SK-N-SH (cell line): ENCODE results near the gene PNPLA5. TPM values are rescaled to one million over a fixed set of nuclear protein-coding genes. Genes with fewer than 3 reads are reported as not detected.

ENCODE experiments used
- CTCF ChIA-PET: fragments of 300-600, 350-600 bp; formaldehyde crosslinking; extraction: SDS; loops from one replicate; lab custom pipeline; 2021; lab: Yijun Ruan, JAX
- POLR2A ChIA-PET: fragments of 350-600 bp; sonication (Branson Sonifier 250); formaldehyde crosslinking; extraction: SDS; loops from one replicate; lab custom pipeline; 2020; ENCODE audit warnings: antibody characterized with exemption, inconsistent platforms; lab: Yijun Ruan, JAX
- DNase-seq: peaks from one replicate; pipeline ENCODE4 v3.0.0; 2012
- H2AFZ ChIP-seq: fragments of 200-600 bp; sonication (generic); 2 replicates; pipeline ENCODE4 v1.8.1; 2016; ENCODE audit warnings: antibody characterized with exemption, mild to moderate bottlenecking, low read depth
- H3F3A ChIP-seq: fragments of 200-600 bp; sonication (generic); replicated peaks from 2 replicates; pipeline ENCODE3; 2016; ENCODE audit warnings: antibody characterized with exemption, mild to moderate bottlenecking; ENCODE audit not compliant: insufficient read depth
- H3K27ac ChIP-seq, 2 experiments: fragments of 200-500 bp in 1 of 2; fragments of 200-600 bp in 1 of 2; sonication (Bioruptor generic) in 1 of 2; sonication (generic), shearing (Covaris generic) in 1 of 2; 2 replicates each; pipeline versions ENCODE4 v1.5.1 to v1.6.1; 2014 to 2016; ENCODE audit warnings: low read depth in 2 of 2, inconsistent platforms in 1 of 2, low read length in 1 of 2, mild to moderate bottlenecking in 1 of 2, mixed read lengths in 1 of 2
- H3K27me3 ChIP-seq: fragments of 200-600 bp; sonication (generic), shearing (Covaris generic); 2 replicates; pipeline ENCODE4 v1.6.1; 2016; ENCODE audit warnings: mixed run types; ENCODE audit not compliant: insufficient read depth
- H3K36me3 ChIP-seq, 2 experiments: fragments of 200-500 bp in 1 of 2; fragments of 200-600 bp in 1 of 2; sonication (Bioruptor generic) in 1 of 2; sonication (generic) in 1 of 2; replicated peaks in 1 of 2; 2 replicates each; pipeline versions ENCODE3 to v1.5.1; 2014 to 2016; ENCODE audit warnings: low read length in 1 of 2, mild to moderate bottlenecking in 1 of 2; ENCODE audit not compliant: insufficient read depth in 2 of 2, control insufficient read depth in 1 of 2
- H3K4me1 ChIP-seq, 2 experiments: fragments of 200-500 bp in 1 of 2; fragments of 200-600 bp in 1 of 2; sonication (Bioruptor generic) in 1 of 2; sonication (generic), shearing (Covaris generic) in 1 of 2; 2 replicates each; pipeline versions ENCODE4 v1.5.1 to v1.6.1; 2014 to 2016; ENCODE audit warnings: low read depth in 1 of 2, low read length in 1 of 2, mixed run types in 1 of 2; ENCODE audit not compliant: insufficient read depth in 2 of 2, control insufficient read depth in 1 of 2
- H3K4me2 ChIP-seq: fragments of 200-600 bp; sonication (generic), shearing (Covaris generic); 2 replicates; pipeline ENCODE4 v1.6.1; 2017; ENCODE audit warnings: mixed run types
- H3K4me3 ChIP-seq, 2 experiments: fragments of 200-500 bp in 1 of 2; fragments of 200-600 bp in 1 of 2; sonication (Bioruptor generic) in 1 of 2; sonication (generic), shearing (Covaris generic) in 1 of 2; 2 replicates each; pipeline versions ENCODE4 v1.5.1 to v1.8.1; 2014 to 2016; ENCODE audit warnings: low read depth in 2 of 2, inconsistent platforms in 1 of 2, low read length in 1 of 2, mild to moderate bottlenecking in 1 of 2, mixed read lengths in 1 of 2, moderate library complexity in 1 of 2
- H3K79me2 ChIP-seq: fragments of 200-600 bp; sonication (generic); 2 replicates; pipeline ENCODE4 v1.8.1; 2017; ENCODE audit warnings: mild to moderate bottlenecking; ENCODE audit not compliant: insufficient read depth
- H3K9ac ChIP-seq: fragments of 200-600 bp; sonication (generic); 2 replicates; pipeline ENCODE4 v1.6.1; 2017; ENCODE audit warnings: mixed run types
- H3K9me2 ChIP-seq: fragments of 200-600 bp; sonication (generic); 2 replicates; pipeline ENCODE4 v1.6.1; 2017; ENCODE audit warnings: mixed run types
- H3K9me3 ChIP-seq: fragments of 200-600 bp; sonication (generic); 2 replicates; pipeline ENCODE4 v1.6.1; 2017; ENCODE audit warnings: mixed run types, mild to moderate bottlenecking, moderate library complexity
- H4K20me1 ChIP-seq: fragments of 200-600 bp; sonication (generic); 2 replicates; pipeline ENCODE4 v1.6.1; 2017; ENCODE audit warnings: mild to moderate bottlenecking, mixed run types; ENCODE audit not compliant: insufficient read depth
- CHD2 ChIP-seq: fragments of 150-350 bp; IDR thresholded peaks from 2 replicates; pipeline ENCODE4 v1.6.1; 2018; ENCODE audit warnings: low read length; ENCODE audit not compliant: partially characterized antibody
- EZH2phosphoT487 ChIP-seq: fragments of 200-600 bp; sonication (generic); IDR thresholded peaks from 2 replicates; pipeline ENCODE4 v1.6.1; 2017; ENCODE audit warnings: low read depth, mixed run types, mild to moderate bottlenecking, antibody characterized with exemption, moderate library complexity, borderline replicate concordance
- FOXM1 ChIP-seq: IDR thresholded peaks from 2 replicates; pipeline ENCODE4 v1.4.0; 2012; ENCODE audit warnings: low read depth, mild to moderate bottlenecking
- GATA2 ChIP-seq: sonication (generic); formaldehyde crosslinking; IDR thresholded peaks from 2 replicates; pipeline ENCODE4 v1.5.0; 2020; ENCODE audit warnings: mild to moderate bottlenecking, missing genetic modification reagents
- JUND ChIP-seq: IDR thresholded peaks from 2 replicates; pipeline ENCODE4 v1.4.0; 2012
- NRF1 ChIP-seq: IDR thresholded peaks from 2 replicates; pipeline ENCODE4 v1.6.1; 2012; ENCODE audit warnings: low read depth, mild to moderate bottlenecking, low read length
- POLR2AphosphoS5 ChIP-seq: IDR thresholded peaks from 2 replicates; pipeline ENCODE4 v1.6.1; 2012; ENCODE audit warnings: low read depth, low read length
- RAD21 ChIP-seq: IDR thresholded peaks from 2 replicates; pipeline ENCODE4 v1.6.1; 2012; ENCODE audit warnings: mild to moderate bottlenecking, low read length
- SMC3 ChIP-seq: IDR thresholded peaks from 2 replicates; pipeline ENCODE4 v1.6.1; 2012; ENCODE audit warnings: low read depth, low read length, improper control_type of control experiment
- TAF1 ChIP-seq: IDR thresholded peaks from 2 replicates; pipeline ENCODE4 v1.6.1; 2012; ENCODE audit warnings: low read depth, mild to moderate bottlenecking, low read length, moderate library complexity, borderline replicate concordance
- YY1 ChIP-seq: IDR thresholded peaks from 2 replicates; pipeline ENCODE4 v1.4.0; 2012; ENCODE audit warnings: low read depth, mild to moderate bottlenecking
- WGBS: methylation state at CpG from one replicate; pipeline ENCODE4 v1.1.6; 2017; ENCODE audit warnings: low lambda C conversion rate; 5-methylcytosine and 5-hydroxymethylcytosine counted together
- polyA plus RNA-seq, 3 experiments: library from polyadenylated mRNA; depleted of rRNA; stranded (reverse); fragments of >200 nt; gene quantifications; 2 replicates each; pipeline ENCODE4 v1.2.3, GENCODE V29; 2012
- TF ChIP-seq, protein P1 (sequence below): fragments of 150-350 bp; IDR thresholded peaks from 2 replicates; pipeline ENCODE4 v1.6.1; 2016; ENCODE audit warnings: mild to moderate bottlenecking, low read depth, low read length
- TF ChIP-seq, protein P2 (sequence below): fragments of 200-600 bp; sonication (generic); IDR thresholded peaks from 2 replicates; pipeline ENCODE4 v1.6.1; 2017; ENCODE audit warnings: antibody characterized with exemption, mild to moderate bottlenecking, moderate library complexity
- TF ChIP-seq, protein P3 (sequence below): IDR thresholded peaks from 2 replicates; pipeline ENCODE4 v1.4.0; 2012; ENCODE audit warnings: low read depth, borderline replicate concordance
- TF ChIP-seq, protein P4 (sequence below): IDR thresholded peaks from 2 replicates; pipeline ENCODE4 v1.6.1; 2012; ENCODE audit warnings: mild to moderate bottlenecking, low read depth, low read length, moderate library complexity
- TF ChIP-seq, protein P5 (sequence below): IDR thresholded peaks from 2 replicates; pipeline ENCODE4; 2012
- TF ChIP-seq, protein P6 (sequence below): fragments of 150-350 bp; IDR thresholded peaks from 2 replicates; pipeline ENCODE4 v1.6.1; 2017; ENCODE audit warnings: antibody characterized with exemption, low read length, low read depth, borderline replicate concordance

The PNPLA5 gene
- polyA plus RNA-seq, 1 of the 3 experiments (the other 2 are of a cell fraction) = not detected

DNA sequence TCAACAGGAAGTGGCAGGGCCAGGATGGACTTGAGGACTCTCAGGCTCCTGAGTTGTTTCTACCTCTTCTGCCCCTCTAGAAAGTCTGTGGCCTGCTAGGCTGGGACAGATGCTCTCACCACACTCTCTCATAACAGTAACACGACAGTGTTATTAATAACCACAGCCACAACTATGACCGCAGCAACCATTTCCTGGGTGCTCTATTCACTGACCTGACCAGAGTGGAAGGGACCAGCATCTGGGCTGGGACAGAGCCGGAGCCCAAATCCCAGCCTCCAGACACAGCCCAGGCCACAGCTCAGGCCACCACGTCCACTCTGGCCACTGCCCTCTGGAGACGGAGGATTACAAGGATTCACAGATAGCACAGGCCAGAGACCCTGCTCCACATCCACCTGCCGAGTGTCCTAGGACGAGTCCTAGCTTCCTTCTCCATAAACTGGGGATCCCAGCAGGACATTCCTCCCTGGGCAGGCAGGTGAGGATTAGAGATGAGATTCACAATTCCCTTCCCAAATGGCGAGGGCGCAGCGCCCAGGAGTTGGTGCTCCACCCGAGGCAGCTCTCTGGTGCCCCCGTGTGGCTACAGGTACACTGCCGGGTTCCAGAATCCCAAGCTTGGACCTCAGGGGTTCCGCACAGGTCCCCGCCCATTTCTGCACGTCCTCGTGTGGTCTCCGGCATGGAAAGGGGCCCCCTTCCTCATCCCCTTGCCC lies 7.1 kb downstream of the PNPLA5 start:
- H3K79me2 ChIP-seq = no peaks in the 10 kb centered on the region
- CTCF ChIA-PET = interaction anchor here (0.6 to 2.1 kb wide), 26 partner anchors 8 to 591 kb away, joined by 3 to 17 read pairs (median 4); no protein-coding TSS in a partner anchor
- H3K9me3 ChIP-seq = no peaks in the 10 kb centered on the region
- WGBS = no CpG with 5 or more reads among the region's 18 CpGs
- DNase-seq = peak; percentile 75
- no peaks in the 10 kb centered on the region for H3K36me3 ChIP-seq
- POLR2A ChIA-PET = no interaction called here
- no peaks in the 10 kb centered on the region for H3K9me2 ChIP-seq
- no peak overlapping the region for H3K9ac ChIP-seq
- H3K4me1 ChIP-seq = no peaks in the 10 kb centered on the region
- no peak overlapping the region for H3K27ac ChIP-seq
- no peaks in the 10 kb centered on the region; the same call in 1 of the 2 replicates for H3K27me3 ChIP-seq
- H3K4me2 ChIP-seq = no peak overlapping the region
- TF ChIP-seq, protein P1, sequence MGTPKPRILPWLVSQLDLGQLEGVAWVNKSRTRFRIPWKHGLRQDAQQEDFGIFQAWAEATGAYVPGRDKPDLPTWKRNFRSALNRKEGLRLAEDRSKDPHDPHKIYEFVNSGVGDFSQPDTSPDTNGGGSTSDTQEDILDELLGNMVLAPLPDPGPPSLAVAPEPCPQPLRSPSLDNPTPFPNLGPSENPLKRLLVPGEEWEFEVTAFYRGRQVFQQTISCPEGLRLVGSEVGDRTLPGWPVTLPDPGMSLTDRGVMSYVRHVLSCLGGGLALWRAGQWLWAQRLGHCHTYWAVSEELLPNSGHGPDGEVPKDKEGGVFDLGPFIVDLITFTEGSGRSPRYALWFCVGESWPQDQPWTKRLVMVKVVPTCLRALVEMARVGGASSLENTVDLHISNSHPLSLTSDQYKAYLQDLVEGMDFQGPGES = no peak
- TF ChIP-seq, protein P2, sequence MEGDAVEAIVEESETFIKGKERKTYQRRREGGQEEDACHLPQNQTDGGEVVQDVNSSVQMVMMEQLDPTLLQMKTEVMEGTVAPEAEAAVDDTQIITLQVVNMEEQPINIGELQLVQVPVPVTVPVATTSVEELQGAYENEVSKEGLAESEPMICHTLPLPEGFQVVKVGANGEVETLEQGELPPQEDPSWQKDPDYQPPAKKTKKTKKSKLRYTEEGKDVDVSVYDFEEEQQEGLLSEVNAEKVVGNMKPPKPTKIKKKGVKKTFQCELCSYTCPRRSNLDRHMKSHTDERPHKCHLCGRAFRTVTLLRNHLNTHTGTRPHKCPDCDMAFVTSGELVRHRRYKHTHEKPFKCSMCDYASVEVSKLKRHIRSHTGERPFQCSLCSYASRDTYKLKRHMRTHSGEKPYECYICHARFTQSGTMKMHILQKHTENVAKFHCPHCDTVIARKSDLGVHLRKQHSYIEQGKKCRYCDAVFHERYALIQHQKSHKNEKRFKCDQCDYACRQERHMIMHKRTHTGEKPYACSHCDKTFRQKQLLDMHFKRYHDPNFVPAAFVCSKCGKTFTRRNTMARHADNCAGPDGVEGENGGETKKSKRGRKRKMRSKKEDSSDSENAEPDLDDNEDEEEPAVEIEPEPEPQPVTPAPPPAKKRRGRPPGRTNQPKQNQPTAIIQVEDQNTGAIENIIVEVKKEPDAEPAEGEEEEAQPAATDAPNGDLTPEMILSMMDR = peak; percentile 62
- TF ChIP-seq, protein P3, sequence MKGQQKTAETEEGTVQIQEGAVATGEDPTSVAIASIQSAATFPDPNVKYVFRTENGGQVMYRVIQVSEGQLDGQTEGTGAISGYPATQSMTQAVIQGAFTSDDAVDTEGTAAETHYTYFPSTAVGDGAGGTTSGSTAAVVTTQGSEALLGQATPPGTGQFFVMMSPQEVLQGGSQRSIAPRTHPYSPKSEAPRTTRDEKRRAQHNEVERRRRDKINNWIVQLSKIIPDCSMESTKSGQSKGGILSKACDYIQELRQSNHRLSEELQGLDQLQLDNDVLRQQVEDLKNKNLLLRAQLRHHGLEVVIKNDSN = no peak
- TF ChIP-seq SMC3 (peak; percentile 34; the same call in 1 of the 2 replicates), POLR2AphosphoS5 (no peak), CHD2 (no peak), RAD21 (peak; percentile 63), JUND (no peak), EZH2phosphoT487 (no peak), NRF1 (no peak), YY1 (no peak), FOXM1 (no peak), GATA2 (no peak), TAF1 (no peak)
- TF ChIP-seq, protein P4, sequence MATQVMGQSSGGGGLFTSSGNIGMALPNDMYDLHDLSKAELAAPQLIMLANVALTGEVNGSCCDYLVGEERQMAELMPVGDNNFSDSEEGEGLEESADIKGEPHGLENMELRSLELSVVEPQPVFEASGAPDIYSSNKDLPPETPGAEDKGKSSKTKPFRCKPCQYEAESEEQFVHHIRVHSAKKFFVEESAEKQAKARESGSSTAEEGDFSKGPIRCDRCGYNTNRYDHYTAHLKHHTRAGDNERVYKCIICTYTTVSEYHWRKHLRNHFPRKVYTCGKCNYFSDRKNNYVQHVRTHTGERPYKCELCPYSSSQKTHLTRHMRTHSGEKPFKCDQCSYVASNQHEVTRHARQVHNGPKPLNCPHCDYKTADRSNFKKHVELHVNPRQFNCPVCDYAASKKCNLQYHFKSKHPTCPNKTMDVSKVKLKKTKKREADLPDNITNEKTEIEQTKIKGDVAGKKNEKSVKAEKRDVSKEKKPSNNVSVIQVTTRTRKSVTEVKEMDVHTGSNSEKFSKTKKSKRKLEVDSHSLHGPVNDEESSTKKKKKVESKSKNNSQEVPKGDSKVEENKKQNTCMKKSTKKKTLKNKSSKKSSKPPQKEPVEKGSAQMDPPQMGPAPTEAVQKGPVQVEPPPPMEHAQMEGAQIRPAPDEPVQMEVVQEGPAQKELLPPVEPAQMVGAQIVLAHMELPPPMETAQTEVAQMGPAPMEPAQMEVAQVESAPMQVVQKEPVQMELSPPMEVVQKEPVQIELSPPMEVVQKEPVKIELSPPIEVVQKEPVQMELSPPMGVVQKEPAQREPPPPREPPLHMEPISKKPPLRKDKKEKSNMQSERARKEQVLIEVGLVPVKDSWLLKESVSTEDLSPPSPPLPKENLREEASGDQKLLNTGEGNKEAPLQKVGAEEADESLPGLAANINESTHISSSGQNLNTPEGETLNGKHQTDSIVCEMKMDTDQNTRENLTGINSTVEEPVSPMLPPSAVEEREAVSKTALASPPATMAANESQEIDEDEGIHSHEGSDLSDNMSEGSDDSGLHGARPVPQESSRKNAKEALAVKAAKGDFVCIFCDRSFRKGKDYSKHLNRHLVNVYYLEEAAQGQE = no peak
- TF ChIP-seq, protein P5, sequence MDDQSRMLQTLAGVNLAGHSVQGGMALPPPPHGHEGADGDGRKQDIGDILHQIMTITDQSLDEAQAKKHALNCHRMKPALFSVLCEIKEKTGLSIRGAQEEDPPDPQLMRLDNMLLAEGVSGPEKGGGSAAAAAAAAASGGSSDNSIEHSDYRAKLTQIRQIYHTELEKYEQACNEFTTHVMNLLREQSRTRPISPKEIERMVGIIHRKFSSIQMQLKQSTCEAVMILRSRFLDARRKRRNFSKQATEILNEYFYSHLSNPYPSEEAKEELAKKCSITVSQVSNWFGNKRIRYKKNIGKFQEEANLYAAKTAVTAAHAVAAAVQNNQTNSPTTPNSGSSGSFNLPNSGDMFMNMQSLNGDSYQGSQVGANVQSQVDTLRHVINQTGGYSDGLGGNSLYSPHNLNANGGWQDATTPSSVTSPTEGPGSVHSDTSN = no peak
- TF ChIP-seq, protein P6, sequence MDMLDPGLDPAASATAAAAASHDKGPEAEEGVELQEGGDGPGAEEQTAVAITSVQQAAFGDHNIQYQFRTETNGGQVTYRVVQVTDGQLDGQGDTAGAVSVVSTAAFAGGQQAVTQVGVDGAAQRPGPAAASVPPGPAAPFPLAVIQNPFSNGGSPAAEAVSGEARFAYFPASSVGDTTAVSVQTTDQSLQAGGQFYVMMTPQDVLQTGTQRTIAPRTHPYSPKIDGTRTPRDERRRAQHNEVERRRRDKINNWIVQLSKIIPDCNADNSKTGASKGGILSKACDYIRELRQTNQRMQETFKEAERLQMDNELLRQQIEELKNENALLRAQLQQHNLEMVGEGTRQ = no peak
- H3F3A ChIP-seq = no peaks in the 10 kb centered on the region
- H4K20me1 ChIP-seq = no peaks in the 10 kb centered on the region
- no peak overlapping the region; a peak in 1 of 4 replicates for H3K4me3 ChIP-seq
- no peak overlapping the region for H2AFZ ChIP-seq
